Endothelial cell of umbilical vein (primary cell): ENCODE measurements around the gene FDX1. TPM values are rescaled to one million over a fixed set of nuclear protein-coding genes. Genes with fewer than 3 reads are reported as not detected.

ENCODE experiments used
- BruUV-seq: library from RNA; stranded (reverse); fragments of 400-500 nt; replicated peaks from 2 replicates; lab custom pipeline; 2021; lab: Mats Ljungman, UMichigan
- CTCF ChIA-PET: fragments of 300-600, 350-600 bp; sonication (Branson Sonifier 250); formaldehyde crosslinking; loops from one replicate; lab custom pipeline; 2021; ENCODE audit warnings: antibody characterized with exemption, inconsistent platforms; lab: Charles Lee
- POLR2A ChIA-PET: fragments of 300-600, 350-600 bp; sonication (Branson Sonifier 250); formaldehyde crosslinking; loops from one replicate; lab custom pipeline; 2021; ENCODE audit warnings: antibody characterized with exemption, inconsistent platforms; lab: Charles Lee
- DNase-seq: peaks from one replicate; pipeline ENCODE4 v3.0.0-alpha.2; 2011; ENCODE audit warnings: low read depth, low spot score
- FAIRE-seq: peaks from 2 replicates; lab custom pipeline; 2011; peaks lifted over from hg19 to GRCh38; lab: Jason Lieb, UNC
- H2AFZ ChIP-seq: 2 replicates; pipeline ENCODE4 v1.6.0; 2012; ENCODE audit warnings: low read depth, low read length, control low read depth, inconsistent platforms
- H3K27ac ChIP-seq: 2 replicates; pipeline ENCODE4 v1.5.1; 2011; ENCODE audit warnings: low read depth, mild to moderate bottlenecking, control low read depth, low read length, moderate library complexity; ENCODE audit not compliant: insufficient read depth
- H3K27me3 ChIP-seq, 2 experiments: 2 replicates each; pipeline versions ENCODE4 v1.6.0 to v1.6.1; 2011; ENCODE audit warnings: low read length in 2 of 2, mixed read lengths in 1 of 2; ENCODE audit not compliant: control insufficient read depth in 2 of 2, insufficient read depth in 2 of 2
- H3K36me3 ChIP-seq, 2 experiments: 2 replicates in 1 of 2; 3 replicates in 1 of 2; pipeline ENCODE4 v1.5.1; 2011; ENCODE audit warnings: low read length in 2 of 2, mild to moderate bottlenecking in 1 of 2, moderate library complexity in 1 of 2; ENCODE audit not compliant: control insufficient read depth in 2 of 2, insufficient read depth in 2 of 2; ENCODE audit errors: extremely low read depth in 1 of 2
- H3K4me1 ChIP-seq: 3 replicates; pipeline ENCODE4 v1.5.1; 2011; ENCODE audit warnings: mild to moderate bottlenecking, low read length; ENCODE audit not compliant: control insufficient read depth, insufficient read depth; ENCODE audit errors: extremely low read depth
- H3K4me2 ChIP-seq: 2 replicates; pipeline ENCODE4 v1.6.1; 2011; ENCODE audit warnings: low read length, control low read depth, mixed read lengths; ENCODE audit not compliant: insufficient read depth
- H3K4me3 ChIP-seq, 3 experiments: fragments of 200-600 bp in 1 of 3; sonication (generic), shearing (Covaris generic) in 1 of 3; replicated peaks in 1 of 3; 2 replicates each; pipeline ENCODE4 v1.5.1; 2011 to 2016; ENCODE audit warnings: control low read depth in 3 of 3, low read length in 3 of 3, mild to moderate bottlenecking in 2 of 3, inconsistent platforms in 1 of 3, low read depth in 1 of 3, moderate library complexity in 1 of 3; ENCODE audit not compliant: insufficient read depth in 1 of 3
- H3K79me2 ChIP-seq: 2 replicates; pipeline ENCODE4 v1.6.0; 2012; ENCODE audit warnings: low read length, inconsistent platforms; ENCODE audit not compliant: control insufficient read depth, insufficient read depth
- H3K9ac ChIP-seq: replicated peaks from 2 replicates; pipeline ENCODE3; 2011; ENCODE audit warnings: low read length, control low read depth; ENCODE audit not compliant: insufficient read depth; ENCODE audit errors: extremely low read depth
- H3K9me1 ChIP-seq: replicated peaks from 3 replicates; pipeline ENCODE4 v1.6.0; 2011; ENCODE audit warnings: mild to moderate bottlenecking, low read length; ENCODE audit not compliant: control insufficient read depth, insufficient read depth; ENCODE audit errors: extremely low read depth
- H3K9me3 ChIP-seq: replicated peaks from 2 replicates; pipeline ENCODE4 v1.5.1; 2012; ENCODE audit warnings: low read length, inconsistent platforms; ENCODE audit not compliant: control insufficient read depth, insufficient read depth
- H4K20me1 ChIP-seq: replicated peaks from 2 replicates; pipeline ENCODE3; 2011; ENCODE audit warnings: mild to moderate bottlenecking, low read length; ENCODE audit not compliant: control insufficient read depth, insufficient read depth; ENCODE audit errors: extremely low read depth
- EZH2 ChIP-seq: IDR thresholded peaks from 2 replicates; pipeline ENCODE4 v1.6.1; 2012; ENCODE audit warnings: borderline replicate concordance, low read depth, mild to moderate bottlenecking, moderate library complexity, low read length, inconsistent platforms; ENCODE audit not compliant: severe bottlenecking
- FOS ChIP-seq: IDR thresholded peaks from 2 replicates; pipeline ENCODE4 v1.6.1; 2011; ENCODE audit warnings: mild to moderate bottlenecking, low read length, moderate library complexity, borderline replicate concordance; ENCODE audit not compliant: insufficient read depth
- GATA2 ChIP-seq: IDR thresholded peaks from 2 replicates; pipeline ENCODE4 v1.7.0; 2011; ENCODE audit warnings: low read depth, mild to moderate bottlenecking, moderate library complexity, mixed read lengths, low read length; ENCODE audit not compliant: insufficient read length, insufficient read depth
- JUN ChIP-seq: IDR thresholded peaks from 2 replicates; pipeline ENCODE4 v1.6.1; 2011; ENCODE audit warnings: borderline replicate concordance, low read depth; ENCODE audit not compliant: insufficient read length, insufficient read depth
- MYC ChIP-seq: IDR thresholded peaks from one replicate; pipeline ENCODE4 v1.6.1; 2011; ENCODE audit warnings: mild to moderate bottlenecking, low read depth, low read length
- POLR2A ChIP-seq: IDR thresholded peaks from 2 replicates; pipeline ENCODE4 v1.6.1; 2012; ENCODE audit warnings: low read depth, mild to moderate bottlenecking, control low read depth, low read length
- POLR2AphosphoS5 ChIP-seq: IDR thresholded peaks from 2 replicates; pipeline ENCODE4 v1.6.1; 2012; ENCODE audit warnings: low read depth, mild to moderate bottlenecking, control low read depth, low read length, moderate library complexity; ENCODE audit not compliant: insufficient read depth
- dilution Hi-C: fragments of 300-500 bp; cut with MboI; formaldehyde crosslinking; loops from one replicate; pipeline ENCODE4 v1.15.0; 2019; ENCODE audit warnings: low sequenced_read_pairs; ENCODE audit not compliant: extremely low pct_ligation_motif_present
- intact Hi-C: fragments of 100-400 bp; cut with micrococcal nuclease; formaldehyde crosslinking; loops from one replicate; pipeline ENCODE4 v1.10.0; 2022
- polyA plus RNA-seq, 4 experiments: library from polyadenylated mRNA; depleted of rRNA in 3 of 4; stranded (reverse) in 3 of 4; unstranded in 1 of 4; fragments of >200 nt; gene quantifications; 2 replicates each; pipeline versions ENCODE4 v1.2.1 to v1.2.3, GENCODE V29; 2011 to 2012; ENCODE audit warnings: missing spikeins in 1 of 4
- total RNA-seq: library from RNA; stranded (reverse); gene quantifications from 2 replicates; pipeline ENCODE4 v1.2.3, GENCODE V29; 2021
- TF ChIP-seq, protein P1 (sequence below): IDR thresholded peaks from 2 replicates; pipeline ENCODE4 v1.6.1; 2011; ENCODE audit not compliant: insufficient read depth, insufficient read length
- TF ChIP-seq, protein P2 (sequence below), 2 donors: IDR thresholded peaks; 1 replicate in 1 of 2; 2 replicates in 1 of 2; pipeline ENCODE4 v1.5.1; 2011; ENCODE audit warnings: low read length in 2 of 2, mild to moderate bottlenecking in 2 of 2, moderate library complexity in 2 of 2, control low read depth in 1 of 2, inconsistent platforms in 1 of 2, low read depth in 1 of 2; ENCODE audit not compliant: insufficient read depth in 1 of 2; ENCODE audit errors: extremely low read depth in 1 of 2

Gene FDX1
- total and polyA plus RNA-seq, 2 donors (not counting 3 experiments of a cell fraction or from before 2014, with no cell fraction given): 4.7 to 11.0 TPM

GRCh38 chr11:110432713-110433392, 3.1 kb downstream of the FDX1 start:
- peaks cover 40% of the 10 kb centered on the region for H3K79me2 ChIP-seq
- H3K27me3 ChIP-seq: no peaks in the 10 kb centered on the region
- H3K9me1 ChIP-seq: no peaks in the 10 kb centered on the region
- TF ChIP-seq EZH2 (no peak), POLR2A (no peak), GATA2 (no peak), POLR2AphosphoS5 (no peak), FOS (no peak), JUN (no peak), MYC (no peak)
- TF ChIP-seq, protein P1, sequence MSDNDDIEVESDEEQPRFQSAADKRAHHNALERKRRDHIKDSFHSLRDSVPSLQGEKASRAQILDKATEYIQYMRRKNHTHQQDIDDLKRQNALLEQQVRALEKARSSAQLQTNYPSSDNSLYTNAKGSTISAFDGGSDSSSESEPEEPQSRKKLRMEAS: no peak
- TF ChIP-seq, protein P2, sequence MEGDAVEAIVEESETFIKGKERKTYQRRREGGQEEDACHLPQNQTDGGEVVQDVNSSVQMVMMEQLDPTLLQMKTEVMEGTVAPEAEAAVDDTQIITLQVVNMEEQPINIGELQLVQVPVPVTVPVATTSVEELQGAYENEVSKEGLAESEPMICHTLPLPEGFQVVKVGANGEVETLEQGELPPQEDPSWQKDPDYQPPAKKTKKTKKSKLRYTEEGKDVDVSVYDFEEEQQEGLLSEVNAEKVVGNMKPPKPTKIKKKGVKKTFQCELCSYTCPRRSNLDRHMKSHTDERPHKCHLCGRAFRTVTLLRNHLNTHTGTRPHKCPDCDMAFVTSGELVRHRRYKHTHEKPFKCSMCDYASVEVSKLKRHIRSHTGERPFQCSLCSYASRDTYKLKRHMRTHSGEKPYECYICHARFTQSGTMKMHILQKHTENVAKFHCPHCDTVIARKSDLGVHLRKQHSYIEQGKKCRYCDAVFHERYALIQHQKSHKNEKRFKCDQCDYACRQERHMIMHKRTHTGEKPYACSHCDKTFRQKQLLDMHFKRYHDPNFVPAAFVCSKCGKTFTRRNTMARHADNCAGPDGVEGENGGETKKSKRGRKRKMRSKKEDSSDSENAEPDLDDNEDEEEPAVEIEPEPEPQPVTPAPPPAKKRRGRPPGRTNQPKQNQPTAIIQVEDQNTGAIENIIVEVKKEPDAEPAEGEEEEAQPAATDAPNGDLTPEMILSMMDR (IDR thresholded peaks at IDR 0.05; ENCODE audit: extremely low read depth in 1 of 2, insufficient read depth in 1 of 2, low read depth in 1 of 2, low read length in 2 of 2): no peak
- ChIA-PET CTCF (interaction anchor here (0.6 to 9.8 kb wide), 20 partner anchors 35 to 798 kb away, joined by 3 to 143 read pairs (median 4); no protein-coding TSS in a partner anchor), POLR2A (no interaction called here)
- no peaks in the 10 kb centered on the region for H3K36me3 ChIP-seq
- DNase-seq (peak; percentile 57), FAIRE-seq (peak; percentile 33)
- H3K4me3 ChIP-seq: no peak overlapping the region
- peak overlapping the region; percentile 20 for H3K27ac ChIP-seq
- H3K4me1 ChIP-seq: peaks cover 27% of the 10 kb centered on the region
- no peak overlapping the region for H2AFZ ChIP-seq
- peaks cover 3% of the 10 kb centered on the region for H4K20me1 ChIP-seq
- dilution Hi-C loops (no loop called here), intact Hi-C loops (loop anchor here (1.0 to 2.0 kb wide), 9 partner anchors 57 to 797 kb away; partner anchors contain the start of gene ZC3H12C)
- BruUV-seq: no TSS peak
- H3K4me2 ChIP-seq: no peak overlapping the region
- H3K9ac ChIP-seq: no peak overlapping the region
- no peaks in the 10 kb centered on the region for H3K9me3 ChIP-seq
